Endothelial cell of umbilical vein (primary cell): ENCODE data around the gene VPS9D1. TPM values are rescaled to one million over a fixed set of nuclear protein-coding genes. Genes with fewer than 3 reads are reported as not detected.

Source experiments
- BruUV-seq: library from RNA; stranded (reverse); fragments of 400-500 nt; replicated peaks from 2 replicates; lab custom pipeline; 2021; lab: Mats Ljungman, UMichigan
- CTCF ChIA-PET: fragments of 300-600, 350-600 bp; sonication (Branson Sonifier 250); formaldehyde crosslinking; loops from one replicate; lab custom pipeline; 2021; ENCODE audit warnings: antibody characterized with exemption, inconsistent platforms; lab: Charles Lee
- POLR2A ChIA-PET: fragments of 300-600, 350-600 bp; sonication (Branson Sonifier 250); formaldehyde crosslinking; loops from one replicate; lab custom pipeline; 2021; ENCODE audit warnings: antibody characterized with exemption, inconsistent platforms; lab: Charles Lee
- DNase-seq: peaks from one replicate; pipeline ENCODE4 v3.0.0-alpha.2; 2011; ENCODE audit warnings: low read depth, low spot score
- FAIRE-seq: peaks from 2 replicates; lab custom pipeline; 2011; peaks lifted over from hg19 to GRCh38; lab: Jason Lieb, UNC
- H2AFZ ChIP-seq: 2 replicates; pipeline ENCODE4 v1.6.0; 2012; ENCODE audit warnings: low read depth, low read length, control low read depth, inconsistent platforms
- H3K27ac ChIP-seq: 2 replicates; pipeline ENCODE4 v1.5.1; 2011; ENCODE audit warnings: low read depth, mild to moderate bottlenecking, control low read depth, low read length, moderate library complexity; ENCODE audit not compliant: insufficient read depth
- H3K27me3 ChIP-seq, 2 experiments: 2 replicates each; pipeline versions ENCODE4 v1.6.0 to v1.6.1; 2011; ENCODE audit warnings: low read length in 2 of 2, mixed read lengths in 1 of 2; ENCODE audit not compliant: control insufficient read depth in 2 of 2, insufficient read depth in 2 of 2
- H3K36me3 ChIP-seq, 2 experiments: 2 replicates in 1 of 2; 3 replicates in 1 of 2; pipeline ENCODE4 v1.5.1; 2011; ENCODE audit warnings: low read length in 2 of 2, mild to moderate bottlenecking in 1 of 2, moderate library complexity in 1 of 2; ENCODE audit not compliant: control insufficient read depth in 2 of 2, insufficient read depth in 2 of 2; ENCODE audit errors: extremely low read depth in 1 of 2
- H3K4me1 ChIP-seq: 3 replicates; pipeline ENCODE4 v1.5.1; 2011; ENCODE audit warnings: mild to moderate bottlenecking, low read length; ENCODE audit not compliant: control insufficient read depth, insufficient read depth; ENCODE audit errors: extremely low read depth
- H3K4me2 ChIP-seq: 2 replicates; pipeline ENCODE4 v1.6.1; 2011; ENCODE audit warnings: low read length, control low read depth, mixed read lengths; ENCODE audit not compliant: insufficient read depth
- H3K4me3 ChIP-seq, 3 experiments: fragments of 200-600 bp in 1 of 3; sonication (generic), shearing (Covaris generic) in 1 of 3; replicated peaks in 1 of 3; 2 replicates each; pipeline ENCODE4 v1.5.1; 2011 to 2016; ENCODE audit warnings: control low read depth in 3 of 3, low read length in 3 of 3, mild to moderate bottlenecking in 2 of 3, inconsistent platforms in 1 of 3, low read depth in 1 of 3, moderate library complexity in 1 of 3; ENCODE audit not compliant: insufficient read depth in 1 of 3
- H3K79me2 ChIP-seq: 2 replicates; pipeline ENCODE4 v1.6.0; 2012; ENCODE audit warnings: low read length, inconsistent platforms; ENCODE audit not compliant: control insufficient read depth, insufficient read depth
- H3K9ac ChIP-seq: replicated peaks from 2 replicates; pipeline ENCODE3; 2011; ENCODE audit warnings: low read length, control low read depth; ENCODE audit not compliant: insufficient read depth; ENCODE audit errors: extremely low read depth
- H3K9me1 ChIP-seq: replicated peaks from 3 replicates; pipeline ENCODE4 v1.6.0; 2011; ENCODE audit warnings: mild to moderate bottlenecking, low read length; ENCODE audit not compliant: control insufficient read depth, insufficient read depth; ENCODE audit errors: extremely low read depth
- H3K9me3 ChIP-seq: replicated peaks from 2 replicates; pipeline ENCODE4 v1.5.1; 2012; ENCODE audit warnings: low read length, inconsistent platforms; ENCODE audit not compliant: control insufficient read depth, insufficient read depth
- H4K20me1 ChIP-seq: replicated peaks from 2 replicates; pipeline ENCODE3; 2011; ENCODE audit warnings: mild to moderate bottlenecking, low read length; ENCODE audit not compliant: control insufficient read depth, insufficient read depth; ENCODE audit errors: extremely low read depth
- EZH2 ChIP-seq: IDR thresholded peaks from 2 replicates; pipeline ENCODE4 v1.6.1; 2012; ENCODE audit warnings: borderline replicate concordance, low read depth, mild to moderate bottlenecking, moderate library complexity, low read length, inconsistent platforms; ENCODE audit not compliant: severe bottlenecking
- FOS ChIP-seq: IDR thresholded peaks from 2 replicates; pipeline ENCODE4 v1.6.1; 2011; ENCODE audit warnings: mild to moderate bottlenecking, low read length, moderate library complexity, borderline replicate concordance; ENCODE audit not compliant: insufficient read depth
- GATA2 ChIP-seq: IDR thresholded peaks from 2 replicates; pipeline ENCODE4 v1.7.0; 2011; ENCODE audit warnings: low read depth, mild to moderate bottlenecking, moderate library complexity, mixed read lengths, low read length; ENCODE audit not compliant: insufficient read length, insufficient read depth
- JUN ChIP-seq: IDR thresholded peaks from 2 replicates; pipeline ENCODE4 v1.6.1; 2011; ENCODE audit warnings: borderline replicate concordance, low read depth; ENCODE audit not compliant: insufficient read length, insufficient read depth
- MYC ChIP-seq: IDR thresholded peaks from one replicate; pipeline ENCODE4 v1.6.1; 2011; ENCODE audit warnings: mild to moderate bottlenecking, low read depth, low read length
- POLR2A ChIP-seq: IDR thresholded peaks from 2 replicates; pipeline ENCODE4 v1.6.1; 2012; ENCODE audit warnings: low read depth, mild to moderate bottlenecking, control low read depth, low read length
- POLR2AphosphoS5 ChIP-seq: IDR thresholded peaks from 2 replicates; pipeline ENCODE4 v1.6.1; 2012; ENCODE audit warnings: low read depth, mild to moderate bottlenecking, control low read depth, low read length, moderate library complexity; ENCODE audit not compliant: insufficient read depth
- dilution Hi-C: fragments of 300-500 bp; cut with MboI; formaldehyde crosslinking; loops from one replicate; pipeline ENCODE4 v1.15.0; 2019; ENCODE audit warnings: low sequenced_read_pairs; ENCODE audit not compliant: extremely low pct_ligation_motif_present
- intact Hi-C: fragments of 100-400 bp; cut with micrococcal nuclease; formaldehyde crosslinking; loops from one replicate; pipeline ENCODE4 v1.10.0; 2022
- polyA plus RNA-seq, 4 experiments: library from polyadenylated mRNA; depleted of rRNA in 3 of 4; stranded (reverse) in 3 of 4; unstranded in 1 of 4; fragments of >200 nt; gene quantifications; 2 replicates each; pipeline versions ENCODE4 v1.2.1 to v1.2.3, GENCODE V29; 2011 to 2012; ENCODE audit warnings: missing spikeins in 1 of 4
- total RNA-seq: library from RNA; stranded (reverse); gene quantifications from 2 replicates; pipeline ENCODE4 v1.2.3, GENCODE V29; 2021
- TF ChIP-seq, protein P1 (sequence below), 2 donors: IDR thresholded peaks; 1 replicate in 1 of 2; 2 replicates in 1 of 2; pipeline ENCODE4 v1.5.1; 2011; ENCODE audit warnings: low read length in 2 of 2, mild to moderate bottlenecking in 2 of 2, moderate library complexity in 2 of 2, control low read depth in 1 of 2, inconsistent platforms in 1 of 2, low read depth in 1 of 2; ENCODE audit not compliant: insufficient read depth in 1 of 2; ENCODE audit errors: extremely low read depth in 1 of 2
- TF ChIP-seq, protein P2 (sequence below): IDR thresholded peaks from 2 replicates; pipeline ENCODE4 v1.6.1; 2011; ENCODE audit not compliant: insufficient read depth, insufficient read length

Gene VPS9D1
- total and polyA plus RNA-seq, 2 donors (not counting 3 experiments of a cell fraction or from before 2014, with no cell fraction given): 15.5 to 17.3 TPM

DNA sequence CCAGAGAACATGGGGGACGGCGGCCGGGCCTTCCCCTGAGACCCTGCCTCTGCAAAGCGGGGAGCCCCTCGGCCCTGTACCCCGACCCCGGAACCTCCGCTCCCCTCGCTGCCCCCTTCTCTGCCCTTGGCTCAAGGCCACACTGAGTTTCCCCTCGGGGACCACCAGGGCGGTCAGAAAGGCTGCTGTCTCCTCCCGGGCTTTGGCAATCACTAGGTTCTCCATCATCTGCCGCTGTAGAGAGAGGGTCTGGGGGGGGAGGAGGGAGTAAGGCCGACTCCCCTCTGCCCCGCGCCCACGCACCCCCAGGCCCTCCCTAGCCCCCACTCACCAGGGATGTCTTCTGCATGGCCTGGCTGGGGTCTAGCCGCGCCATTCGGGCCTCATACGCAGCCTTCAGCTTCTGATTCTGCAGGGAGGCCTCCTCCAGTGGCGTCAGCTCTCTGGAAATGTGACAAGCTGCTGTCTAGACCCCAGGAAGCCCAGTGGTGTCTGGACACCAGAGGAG is 8.4 kb downstream of the VPS9D1 start:
- no peaks in the 10 kb centered on the region for H4K20me1 ChIP-seq
- DNase-seq: no peak
- intact Hi-C loops (no loop called here), dilution Hi-C loops (no loop called here)
- H3K4me3 ChIP-seq: peak overlapping the region; percentile 45 to 95 (median 75)
- peak; percentile 67 for FAIRE-seq
- no peaks in the 10 kb centered on the region for H3K27me3 ChIP-seq
- peak overlapping the region; percentile 90 for H2AFZ ChIP-seq
- H3K9ac ChIP-seq: peak overlapping the region; percentile 86
- POLR2A ChIA-PET: no interaction called here
- peaks cover 14% of the 10 kb centered on the region for H3K79me2 ChIP-seq
- H3K27ac ChIP-seq: peak overlapping the region; percentile 78
- H3K36me3 ChIP-seq: peaks cover 0 to 3% of the 10 kb centered on the region in 2 experiments
- no TSS peak for BruUV-seq
- H3K4me1 ChIP-seq: peaks cover 9% of the 10 kb centered on the region
- TF ChIP-seq, protein P1, sequence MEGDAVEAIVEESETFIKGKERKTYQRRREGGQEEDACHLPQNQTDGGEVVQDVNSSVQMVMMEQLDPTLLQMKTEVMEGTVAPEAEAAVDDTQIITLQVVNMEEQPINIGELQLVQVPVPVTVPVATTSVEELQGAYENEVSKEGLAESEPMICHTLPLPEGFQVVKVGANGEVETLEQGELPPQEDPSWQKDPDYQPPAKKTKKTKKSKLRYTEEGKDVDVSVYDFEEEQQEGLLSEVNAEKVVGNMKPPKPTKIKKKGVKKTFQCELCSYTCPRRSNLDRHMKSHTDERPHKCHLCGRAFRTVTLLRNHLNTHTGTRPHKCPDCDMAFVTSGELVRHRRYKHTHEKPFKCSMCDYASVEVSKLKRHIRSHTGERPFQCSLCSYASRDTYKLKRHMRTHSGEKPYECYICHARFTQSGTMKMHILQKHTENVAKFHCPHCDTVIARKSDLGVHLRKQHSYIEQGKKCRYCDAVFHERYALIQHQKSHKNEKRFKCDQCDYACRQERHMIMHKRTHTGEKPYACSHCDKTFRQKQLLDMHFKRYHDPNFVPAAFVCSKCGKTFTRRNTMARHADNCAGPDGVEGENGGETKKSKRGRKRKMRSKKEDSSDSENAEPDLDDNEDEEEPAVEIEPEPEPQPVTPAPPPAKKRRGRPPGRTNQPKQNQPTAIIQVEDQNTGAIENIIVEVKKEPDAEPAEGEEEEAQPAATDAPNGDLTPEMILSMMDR (IDR thresholded peaks at IDR 0.05; ENCODE audit: extremely low read depth in 1 of 2, insufficient read depth in 1 of 2, low read depth in 1 of 2, low read length in 2 of 2): no peak
- TF ChIP-seq, protein P2, sequence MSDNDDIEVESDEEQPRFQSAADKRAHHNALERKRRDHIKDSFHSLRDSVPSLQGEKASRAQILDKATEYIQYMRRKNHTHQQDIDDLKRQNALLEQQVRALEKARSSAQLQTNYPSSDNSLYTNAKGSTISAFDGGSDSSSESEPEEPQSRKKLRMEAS: no peak
- TF ChIP-seq GATA2 (no peak), JUN (no peak), MYC (no peak), EZH2 (no peak), POLR2AphosphoS5 (no peak), POLR2A (no peak), FOS (no peak)
- no peaks in the 10 kb centered on the region for H3K9me1 ChIP-seq
- CTCF ChIA-PET: interaction anchor here (0.8 to 1.4 kb wide), 3 partner anchors 12 to 149 kb away, joined by 3 to 4 read pairs (median 3); no protein-coding TSS in a partner anchor
- H3K4me2 ChIP-seq: peak overlapping the region; percentile 88
- H3K9me3 ChIP-seq: no peaks in the 10 kb centered on the region
